K562 (cell line): ENCODE data around the gene CLDN25. TPM values are rescaled to one million over a fixed set of nuclear protein-coding genes. Genes with fewer than 3 reads are reported as not detected.

Experiments
- ARID3A ChIP-seq: IDR thresholded peaks from 2 replicates; pipeline ENCODE4 v1.6.1; 2012; ENCODE audit warnings: low read depth, low read length, improper control_type of control experiment, borderline replicate concordance
- ARID4B ChIP-seq: sonication (generic); formaldehyde crosslinking; IDR thresholded peaks from 2 replicates; pipeline ENCODE4 v1.8.0; 2022; ENCODE audit warnings: mild to moderate bottlenecking, missing genetic modification reagents
- FOXJ2 ChIP-seq: fragments of 200-800 bp; sonication (Bioruptor generic); IDR thresholded peaks from 2 replicates; pipeline ENCODE4 v1.6.1; 2016; ENCODE audit warnings: missing genetic modification characterization, missing compliant biosample characterization
- LARP7 ChIP-seq: fragments of 450-650 bp; IDR thresholded peaks from 2 replicates; pipeline ENCODE4 v1.6.1; 2016
- MBD2 ChIP-seq: sonication (generic); IDR thresholded peaks from 2 replicates; pipeline ENCODE4 v1.6.1; 2016; ENCODE audit warnings: low read depth, borderline replicate concordance
- RFX7 ChIP-seq: fragments of 250-450 bp; sonication (Bioruptor Pico); IDR thresholded peaks from 2 replicates; pipeline ENCODE4 v1.5.1; 2021; ENCODE audit warnings: mild to moderate bottlenecking
- TRIM25 ChIP-seq: fragments of 450-650 bp; IDR thresholded peaks from 2 replicates; pipeline ENCODE4 v1.7.0; 2016; ENCODE audit warnings: borderline replicate concordance
- ZBTB43 ChIP-seq: sonication (generic); formaldehyde crosslinking; IDR thresholded peaks from 2 replicates; pipeline ENCODE4 v1.8.0; 2023; ENCODE audit warnings: mild to moderate bottlenecking, missing genetic modification reagents
- ZBTB49 ChIP-seq: sonication (generic); formaldehyde crosslinking; IDR thresholded peaks from 2 replicates; pipeline ENCODE4 v1.8.0; 2022; ENCODE audit warnings: missing genetic modification reagents, mild to moderate bottlenecking, borderline replicate concordance
- ZC3H11A ChIP-seq: IDR thresholded peaks from 2 replicates; pipeline ENCODE4 v1.6.1; 2012; ENCODE audit warnings: low read depth, low read length, improper control_type of control experiment
- ZNF740 ChIP-seq, 3 experiments: fragments of 200-800 bp in 1 of 3; sonication (Bioruptor generic) in 1 of 3; sonication (generic) in 1 of 3; formaldehyde crosslinking in 1 of 3; IDR thresholded peaks; 2 replicates each; pipeline versions ENCODE4 v1.6.1 to v1.8.0; 2016 to 2022; ENCODE audit warnings: mild to moderate bottlenecking in 2 of 3, missing compliant biosample characterization in 2 of 3, missing genetic modification characterization in 2 of 3, missing genetic modification reagents in 1 of 3
- polyA plus RNA-seq, 8 experiments: library from polyadenylated mRNA; depleted of rRNA in 4 of 8; stranded (reverse) in 5 of 8; unstranded in 3 of 8; fragments of >200 nt; fragmentation: Nextera tagmentation in 2 of 8; fragmentation: Illumina TruSeq in 1 of 8; extraction: Ambion mirVana in 2 of 8; extraction: Trizol in 1 of 8; gene quantifications; 2 replicates each; pipeline versions ENCODE4 v1.2.1 to v1.2.3, GENCODE V29; 2011 to 2014; ENCODE audit warnings: inconsistent platforms in 1 of 8, missing spikeins in 1 of 8
- total RNA-seq, 7 experiments: library from RNA; depleted of rRNA in 6 of 7; stranded (reverse); fragments of >200 nt in 6 of 7; fragmentation: Illumina TruSeq in 2 of 7; extraction: Trizol in 2 of 7; gene quantifications; 2 replicates each; pipeline versions ENCODE4 v1.2.1 to v1.2.3, GENCODE V29; 2011 to 2021; ENCODE audit warnings: low replicate concordance in 1 of 7

CLDN25 gene
- total and polyA plus RNA-seq, 9 of the 15 experiments (the other 6 are each of a cell fraction or from before 2014, with no cell fraction given): not detected

- TF ChIP-seq ZBTB43 (CRISPR knock-in tag): no peak
- no peak for TF ChIP-seq ZBTB49 (CRISPR knock-in tag)
- peak; percentile 87 for TF ChIP-seq ARID3A
- no peak for TF ChIP-seq RFX7
- no peak for TF ChIP-seq ZNF740 (CRISPR knock-in tag; IDR thresholded peaks at IDR 0.05)
- no peak for TF ChIP-seq ZNF740 (tag; IDR thresholded peaks at IDR 0.05)
- TF ChIP-seq TRIM25: no peak
- peak; percentile 77 for TF ChIP-seq MBD2
- no peak for TF ChIP-seq ZC3H11A
- TF ChIP-seq FOXJ2: no peak
- peak; percentile 69; the same call in 1 of the 2 replicates for TF ChIP-seq LARP7
- no peak for TF ChIP-seq ARID4B (CRISPR knock-in tag)
Observed at GRCh38 chr11:113773416-113774173, 6.0 kb upstream of the CLDN25 start, which contains the start of gene ZW10 (continued).
